Spleen (tissue), 11 donors: Measurements from ENCODE around the gene PERM1. TPM values are rescaled to one million over a fixed set of nuclear protein-coding genes. Genes with fewer than 3 reads are reported as not detected.
A peak's percentile ranks its signal among the peaks of the same experiment; 100 is the strongest.

ENCODE experiments used
- DNase-seq: peaks from one replicate; pipeline ENCODE4 v3.0.0-alpha.2; 2020
- H3K27ac ChIP-seq, 8 donors: fragments of 200-600 bp; sonication (generic) in 7 of 8; 1 replicate in 4 of 8; 2 replicates in 4 of 8; pipeline versions ENCODE4 v1.5.0 to v1.8.0; 2016 to 2021; ENCODE audit warnings: inconsistent platforms in 4 of 8, mild to moderate bottlenecking in 4 of 8, moderate library complexity in 1 of 8
- H3K27me3 ChIP-seq, 7 donors: fragments of 200-600 bp; sonication (generic) in 6 of 7; replicated peaks in 1 of 7; 1 replicate in 4 of 7; 2 replicates in 3 of 7; pipeline versions ENCODE4 v1.5.0 to v1.8.0; 2016 to 2021; ENCODE audit warnings: inconsistent platforms in 3 of 7, mild to moderate bottlenecking in 1 of 7
- H3K36me3 ChIP-seq, 6 donors: fragments of 200-600 bp; sonication (generic) in 5 of 6; 1 replicate in 4 of 6; 2 replicates in 2 of 6; pipeline versions ENCODE4 v1.5.0 to v1.8.0; 2016 to 2021; ENCODE audit warnings: inconsistent platforms in 2 of 6
- H3K4me1 ChIP-seq, 6 donors: fragments of 200-600 bp; sonication (generic) in 5 of 6; 1 replicate in 3 of 6; 2 replicates in 3 of 6; pipeline versions ENCODE4 v1.5.0 to v1.8.0; 2016 to 2021; ENCODE audit warnings: inconsistent platforms in 3 of 6
- H3K4me3 ChIP-seq, 8 donors: fragments of 200-600 bp; sonication (generic) in 7 of 8; 1 replicate in 4 of 8; 2 replicates in 4 of 8; pipeline versions ENCODE4 v1.5.0 to v1.8.0; 2016 to 2021; ENCODE audit warnings: inconsistent platforms in 4 of 8, mild to moderate bottlenecking in 4 of 8, moderate library complexity in 2 of 8
- H3K9me3 ChIP-seq, 8 donors: fragments of 200-600 bp; sonication (generic) in 7 of 8; 1 replicate in 4 of 8; 2 replicates in 4 of 8; pipeline versions ENCODE4 v1.5.0 to v1.8.0; 2016 to 2021; ENCODE audit warnings: inconsistent platforms in 4 of 8
- CTCF ChIP-seq, 11 experiments: fragments of 200-600 bp in 7 of 11; fragments of 450-650 bp in 4 of 11; sonication (generic) in 4 of 11; IDR thresholded peaks in 8 of 11; conservative IDR thresholded peaks in 3 of 11; 1 replicate in 7 of 11; 2 replicates in 4 of 11; pipeline versions ENCODE4 v1.4.0 to v1.8.0; 2016 to 2021; ENCODE audit warnings: antibody characterized with exemption in 11 of 11, inconsistent platforms in 4 of 11, mild to moderate bottlenecking in 1 of 11
- POLR2A ChIP-seq, 3 donors: fragments of 450-650 bp; IDR thresholded peaks; one replicate each; pipeline ENCODE4 v1.5.1; 2017; ENCODE audit warnings: antibody characterized with exemption in 3 of 3, mild to moderate bottlenecking in 1 of 3
- POLR2AphosphoS5 ChIP-seq, 3 donors: sonication (generic); formaldehyde crosslinking; IDR thresholded peaks; one replicate each; pipeline ENCODE4 v1.5.1; 2017; ENCODE audit warnings: antibody characterized with exemption in 3 of 3
- WGBS, 5 donors: extraction: QIAGEN DNeasy Blood & Tissue Kit in 3 of 5; methylation state at CpG; one replicate each; pipeline versions ENCODE4 v1.1.5 to v1.1.7; 2013 to 2018; 5-methylcytosine and 5-hydroxymethylcytosine counted together
- intact Hi-C: fragments of 100-400 bp; cut with DNase I; formaldehyde crosslinking; loops from one replicate; pipeline ENCODE4 v1.15.0; 2023; ENCODE audit warnings: low total_unique reads
- polyA plus RNA-seq, 3 donors: library from polyadenylated mRNA; stranded (reverse); fragments of 200-250 nt; gene quantifications; one replicate each; pipeline ENCODE4 v1.2.1, GENCODE V29; 2013
- total RNA-seq, 7 donors: library from RNA; depleted of rRNA in 3 of 7; stranded (reverse); fragments of >200 nt in 3 of 7; fragmentation: NEBNext Ultra II Directional in 4 of 7; extraction: Animal tissue kit (Norgen Biotek cat#: 25700) in 4 of 7; gene quantifications; one replicate each; pipeline versions ENCODE4 v1.1.0 to v1.2.1, GENCODE V29; 2016 to 2021
- donor health status: healthy with polysubstance abuse.
- donor health status: DM: no; HTN: no; CAD: no; lungs with moderate emphysema.
- donor health status: DM: no; HTN: no; CAD: no.
- donor health status: Bipolar disorder and iron deficiency.
- donor health status: healthy.
- donor health status: DM: no; HTN: no; CAD: no.
- donor health status: DM: yes; HTN: yes; CAD: no.

The PERM1 gene
- total and polyA plus RNA-seq, 10 donors: 0.20 to 0.85 (median 0.50) TPM; not detected in 4

GRCh38 chr1:943545-944340 lies 38.1 kb downstream of the PERM1 start:
- intact Hi-C loops: no loop called here
- WGBS, 5 donors: 74 to 77% (median 77%) methylated on average over 11 to 27 of the region's 27 CpGs
- peak in 1 of 3 donors; percentile 62 for TF ChIP-seq POLR2AphosphoS5 (IDR thresholded peaks at IDR 0.05)
- TF ChIP-seq CTCF (IDR thresholded peaks at IDR 0.05 in 8 of 11, conservative IDR thresholded peaks at IDR 0.05 in 3 of 11): no peak
- H3K4me3 ChIP-seq: peak overlapping the region in 2 of 8 donors; percentile 49 to 70
- peak overlapping the region; percentile 27 to 85 (median 80) for H3K27ac ChIP-seq
- DNase-seq: no peak
- peaks cover 2 to 52% (median 47%) of the 10 kb centered on the region in 6 donors for H3K36me3 ChIP-seq
- H3K9me3 ChIP-seq: no peaks in the 10 kb centered on the region
- peaks cover 11 to 53% (median 44%) of the 10 kb centered on the region in 7 donors for H3K27me3 ChIP-seq
- H3K4me1 ChIP-seq: peaks cover 21 to 78% (median 49%) of the 10 kb centered on the region in 6 donors

- H3K4me1 ChIP-seq: peaks cover 21 to 83% (median 53%) of the 10 kb centered on the region in 6 donors
- peak; percentile 69 to 80 (median 75) for TF ChIP-seq POLR2AphosphoS5 (IDR thresholded peaks at IDR 0.05)
- TF ChIP-seq CTCF (IDR thresholded peaks at IDR 0.05 in 8 of 11, conservative IDR thresholded peaks at IDR 0.05 in 3 of 11): no peak
- intact Hi-C loops: no loop called here
- no peaks in the 10 kb centered on the region for H3K9me3 ChIP-seq
- no peak for DNase-seq
- H3K27ac ChIP-seq: peak overlapping the region in 7 of 8 donors; percentile 38 to 85 (median 82)
- H3K4me3 ChIP-seq: peak overlapping the region in 7 of 8 donors; percentile 15 to 70 (median 40)
- WGBS, 5 donors: 15 to 55% (median 18%) methylated on average over 5 to 27 of the region's 27 CpGs
- H3K27me3 ChIP-seq: peaks cover 11 to 60% (median 52%) of the 10 kb centered on the region in 7 donors
- peaks cover 2 to 45% (median 40%) of the 10 kb centered on the region in 6 donors for H3K36me3 ChIP-seq
Observed at GRCh38 chr1:942864-943533, 38.9 kb downstream of the PERM1 start.

GRCh38 chr1:942411-942821 lies 39.5 kb downstream of the PERM1 start:
- peak overlapping the region in 7 of 8 donors; percentile 38 to 85 (median 82) for H3K27ac ChIP-seq
- TF ChIP-seq POLR2AphosphoS5 (IDR thresholded peaks at IDR 0.05) (no peak), CTCF (IDR thresholded peaks at IDR 0.05 in 8 of 11, conservative IDR thresholded peaks at IDR 0.05 in 3 of 11) (no peak), POLR2A (IDR thresholded peaks at IDR 0.05) (no peak)
- H3K27me3 ChIP-seq: peaks cover 11 to 66% (median 58%) of the 10 kb centered on the region in 7 donors
- peak overlapping the region in 7 of 8 donors; percentile 35 to 70 (median 41) for H3K4me3 ChIP-seq
- no peak for DNase-seq
- intact Hi-C loops: no loop called here
- H3K4me1 ChIP-seq: peaks cover 21 to 86% (median 53%) of the 10 kb centered on the region in 6 donors
- peaks cover 2 to 39% (median 34%) of the 10 kb centered on the region in 6 donors for H3K36me3 ChIP-seq
- H3K9me3 ChIP-seq: no peaks in the 10 kb centered on the region
- 0 to 3% (median 1%) methylated on average over 11 to 48 of the region's 48 CpGs for WGBS, 5 donors
